HEK293T (cell line): ENCODE results near the gene ANKRD52.

Experiments used
- BHLHE40 ChIP-seq: fragments of 450-650 bp; IDR thresholded peaks from 2 replicates; pipeline ENCODE4 v1.6.1; 2016; ENCODE audit warnings: mild to moderate bottlenecking, moderate library complexity, borderline replicate concordance
- FOXA1 ChIP-seq: fragments of 450-650 bp; IDR thresholded peaks from 2 replicates; pipeline ENCODE4 v1.6.1; 2016; ENCODE audit warnings: mild to moderate bottlenecking
- NFRKB ChIP-seq: fragments of 450-650 bp; IDR thresholded peaks from 2 replicates; pipeline ENCODE4 v1.6.1; 2016; ENCODE audit warnings: mild to moderate bottlenecking, moderate library complexity
- ZNF384 ChIP-seq: fragments of 450-650 bp; IDR thresholded peaks from 2 replicates; pipeline ENCODE4 v1.6.1; 2016

DNA sequence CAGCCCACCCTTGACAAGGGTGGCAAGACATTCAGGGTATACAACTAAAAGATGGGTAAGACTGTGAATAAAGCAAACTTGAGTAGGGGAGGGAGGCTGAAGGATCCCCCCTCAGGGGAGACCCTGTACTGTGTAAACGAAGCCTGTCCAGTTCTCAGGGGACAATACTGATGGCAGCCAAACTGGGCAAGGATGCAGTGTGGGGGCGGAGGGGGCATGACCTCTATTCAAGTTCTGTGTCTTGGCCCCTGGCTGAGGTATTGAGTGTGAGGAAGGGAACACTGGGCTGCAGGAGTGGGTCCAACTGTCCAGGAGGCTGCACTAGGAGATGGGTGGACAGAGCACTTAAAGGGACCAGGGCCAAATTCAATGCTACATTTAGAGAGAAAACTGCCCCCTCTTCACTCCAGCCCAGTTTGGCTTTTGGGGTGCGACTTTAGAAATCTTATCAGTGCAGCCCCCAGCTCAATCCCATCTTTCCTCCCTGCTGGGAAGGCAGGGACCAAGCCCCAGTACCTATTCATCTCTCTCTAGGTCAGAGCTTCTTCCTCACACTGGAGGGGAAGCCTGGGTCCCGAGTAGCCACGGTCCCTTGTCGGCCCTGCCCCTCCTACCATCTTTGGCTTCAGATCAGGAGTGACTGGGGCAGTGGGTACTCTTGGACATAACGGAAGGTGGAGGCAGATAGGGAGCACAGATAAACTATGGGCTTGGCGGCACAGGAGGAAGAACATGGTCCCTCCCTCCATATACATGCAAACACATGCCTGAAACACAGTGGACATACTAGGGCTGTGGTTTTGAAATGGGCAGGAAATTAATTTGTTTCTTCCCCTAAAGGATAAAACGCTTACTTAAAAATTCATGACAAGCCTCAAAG lies 16.5 kb downstream of the ANKRD52 start:
- TF ChIP-seq ZNF384 (no peak), BHLHE40 (no peak), NFRKB (no peak), FOXA1 (no peak)
